ENCODE measurements around the gene MST1.
"Not testable (repeated sequence)": the region's sequence is repeated elsewhere in the genome, so short reads cannot be mapped to it uniquely, and the experiment has no call there.

Gene MST1

GRCh38 chr3:49703956-49704355, 14.7 kb upstream of the MST1 start:
- in situ Hi-C loops (cut with MboI; ENCODE audit: low pct_unique_long_range_greater_than_20kb, low sequenced_read_pairs): no loop called here
- DNase-seq: no peak

- in situ Hi-C loops (cut with MboI; ENCODE audit: low pct_unique_long_range_greater_than_20kb, low sequenced_read_pairs): no loop called here
Observed at GRCh38 chr3:49703443-49703927, 14.2 kb upstream of the MST1 start.

GRCh38 chr3:49702672-49703071, 13.4 kb upstream of the MST1 start:
- in situ Hi-C loops (cut with MboI; ENCODE audit: low pct_unique_long_range_greater_than_20kb, low sequenced_read_pairs): no loop called here
- no peak for DNase-seq

More at GRCh38 chr3:49703443-49703927, 14.2 kb upstream of the MST1 start:
- DNase-seq: peak; percentile 82

- DNase-seq: no peak
- in situ Hi-C loops (cut with MboI; ENCODE audit: low pct_unique_long_range_greater_than_20kb, low sequenced_read_pairs): no loop called here
Observed at GRCh38 chr3:49701388-49702077, 12.3 kb upstream of the MST1 start.

- no peak for DNase-seq
- in situ Hi-C loops (cut with MboI; ENCODE audit: low pct_unique_long_range_greater_than_20kb, low sequenced_read_pairs): no loop called here
Observed at GRCh38 chr3:49700453-49701128, 11.3 kb upstream of the MST1 start.

- DNase-seq: no peak
- in situ Hi-C loops (cut with MboI; ENCODE audit: low pct_unique_long_range_greater_than_20kb, low sequenced_read_pairs): no loop called here
Observed at GRCh38 chr3:49700014-49700413, 10.7 kb upstream of the MST1 start.

GRCh38 chr3:49699281-49699979, 10.2 kb upstream of the MST1 start:
- in situ Hi-C loops (cut with MboI; ENCODE audit: low pct_unique_long_range_greater_than_20kb, low sequenced_read_pairs): no loop called here
- no peak for DNase-seq

GRCh38 chr3:49695350-49696015, 6.2 kb upstream of the MST1 start:
- in situ Hi-C loops (cut with MboI; ENCODE audit: low pct_unique_long_range_greater_than_20kb, low sequenced_read_pairs); DNase-seq: not testable (repeated sequence)

- DNase-seq; in situ Hi-C loops (cut with MboI; ENCODE audit: low pct_unique_long_range_greater_than_20kb, low sequenced_read_pairs): not testable (repeated sequence)
Observed at GRCh38 chr3:49694409-49695070, 5.3 kb upstream of the MST1 start.

- DNase-seq; in situ Hi-C loops (cut with MboI; ENCODE audit: low pct_unique_long_range_greater_than_20kb, low sequenced_read_pairs): not testable (repeated sequence)
Observed at GRCh38 chr3:49691481-49691880, 2.2 kb upstream of the MST1 start.

- in situ Hi-C loops (cut with MboI; ENCODE audit: low pct_unique_long_range_greater_than_20kb, low sequenced_read_pairs); DNase-seq: not testable (repeated sequence)
Observed at GRCh38 chr3:49690856-49691255, 1.6 kb upstream of the MST1 start.

- in situ Hi-C loops (cut with MboI; ENCODE audit: low pct_unique_long_range_greater_than_20kb, low sequenced_read_pairs); DNase-seq: not testable (repeated sequence)
Observed at GRCh38 chr3:49689908-49690624, 792 bp upstream of the MST1 start.

GRCh38 chr3:49688338-49689045, 782 bp downstream of the MST1 start:
- DNase-seq; in situ Hi-C loops (cut with MboI; ENCODE audit: low pct_unique_long_range_greater_than_20kb, low sequenced_read_pairs): not testable (repeated sequence)

GRCh38 chr3:49687424-49687795, 1.9 kb downstream of the MST1 start:
- DNase-seq; in situ Hi-C loops (cut with MboI; ENCODE audit: low pct_unique_long_range_greater_than_20kb, low sequenced_read_pairs): not testable (repeated sequence)

GRCh38 chr3:49686769-49687423, 2.4 kb downstream of the MST1 start:
- DNase-seq; in situ Hi-C loops (cut with MboI; ENCODE audit: low pct_unique_long_range_greater_than_20kb, low sequenced_read_pairs): not testable (repeated sequence)

GRCh38 chr3:49686346-49686745, 2.9 kb downstream of the MST1 start:
- DNase-seq; in situ Hi-C loops (cut with MboI; ENCODE audit: low pct_unique_long_range_greater_than_20kb, low sequenced_read_pairs): not testable (repeated sequence)

- DNase-seq; in situ Hi-C loops (cut with MboI; ENCODE audit: low pct_unique_long_range_greater_than_20kb, low sequenced_read_pairs): not testable (repeated sequence)
Observed at GRCh38 chr3:49685846-49686245, 3.4 kb downstream of the MST1 start.

Data from KBM-7 (cell line).